ENCODE measurements around the gene TRAIP.

GRCh38 chr3:49903451-49904424, 47.4 kb upstream of the TRAIP start, which contains the start of gene MST1R:
- TF ChIP-seq CTCF (IDR thresholded peaks at IDR 0.05) = peak in 3 of 6 experiments; percentile 8 to 24 (median 15)
- peak in 3 of 4 donors; percentile 55 to 79 (median 65) for TF ChIP-seq POLR2A (IDR thresholded peaks at IDR 0.05)
